GM23338 (cell line): Measurements from ENCODE around the gene RAD51B. TPM values are rescaled to one million over a fixed set of nuclear protein-coding genes. Genes with fewer than 3 reads are reported as not detected.

Experiments used
- ATAC-seq: fragments of 200-7000 bp; cut with Tn5 transposase; 3 replicates; pipeline ENCODE4 v1.9.1; 2020
- DNase-seq: peaks from one replicate; pipeline ENCODE4 v3.0.0-alpha.2; 2015; ENCODE audit warnings: low spot score
- H2AFZ ChIP-seq: fragments of 200-600 bp; sonication (generic); 2 replicates; pipeline ENCODE4 v1.8.0; 2016; ENCODE audit warnings: antibody characterized with exemption, mild to moderate bottlenecking, moderate library complexity
- H3F3A ChIP-seq: fragments of 200-600 bp; sonication (generic); replicated peaks from 2 replicates; pipeline ENCODE4 v1.8.0; 2017; ENCODE audit warnings: antibody characterized with exemption, mixed run types, low read depth
- H3K27ac ChIP-seq: fragments of 200-600 bp; sonication (generic); 2 replicates; pipeline ENCODE4 v1.6.1; 2016; ENCODE audit warnings: low read depth
- H3K27me3 ChIP-seq: fragments of 200-600 bp; sonication (generic); 2 replicates; pipeline ENCODE4 v1.8.0; 2016; ENCODE audit warnings: mild to moderate bottlenecking, mixed run types, moderate library complexity; ENCODE audit not compliant: insufficient read depth
- H3K36me3 ChIP-seq: fragments of 200-600 bp; sonication (generic); 2 replicates; pipeline ENCODE4 v1.8.0; 2016; ENCODE audit warnings: mild to moderate bottlenecking; ENCODE audit not compliant: insufficient read depth
- H3K4me1 ChIP-seq: fragments of 200-600 bp; sonication (generic); 2 replicates; pipeline ENCODE4 v1.8.0; 2016; ENCODE audit warnings: mild to moderate bottlenecking, moderate library complexity; ENCODE audit not compliant: insufficient read depth
- H3K4me2 ChIP-seq: fragments of 200-600 bp; sonication (generic); 2 replicates; pipeline ENCODE4 v1.7.1; 2017; ENCODE audit warnings: mixed run types
- H3K4me3 ChIP-seq: fragments of 200-600 bp; sonication (generic); 2 replicates; pipeline ENCODE4 v1.6.1; 2016; ENCODE audit warnings: mixed run types
- H3K79me2 ChIP-seq: fragments of 200-600 bp; sonication (generic); replicated peaks from 2 replicates; pipeline ENCODE4 v1.8.0; 2017; ENCODE audit warnings: mild to moderate bottlenecking; ENCODE audit not compliant: insufficient read depth
- H3K9me2 ChIP-seq: fragments of 200-600 bp; sonication (generic); 2 replicates; pipeline ENCODE4 v1.8.0; 2017; ENCODE audit not compliant: insufficient read depth
- H4K20me1 ChIP-seq: fragments of 200-600 bp; sonication (generic); replicated peaks from 2 replicates; pipeline ENCODE4 v1.8.0; 2017; ENCODE audit warnings: mild to moderate bottlenecking; ENCODE audit not compliant: insufficient read depth
- H3K27ac Mint-ChIP-seq: 2 replicates; pipeline ENCODE4 v1.8.0; 2020; ENCODE audit warnings: inconsistent platforms, mild to moderate bottlenecking, moderate library complexity, mixed read lengths
- H3K27me3 Mint-ChIP-seq: 3 replicates; pipeline ENCODE4 v1.8.0; 2022; ENCODE audit warnings: low read depth, mild to moderate bottlenecking, moderate library complexity, mixed read lengths, inconsistent platforms; ENCODE audit not compliant: insufficient read depth, poor library complexity
- H3K36me3 Mint-ChIP-seq: 3 replicates; pipeline ENCODE4 v1.8.0; 2021; ENCODE audit warnings: low read depth, mild to moderate bottlenecking, inconsistent platforms, moderate library complexity, mixed read lengths
- H3K4me1 Mint-ChIP-seq: 3 replicates; pipeline ENCODE4 v1.8.0; 2020; ENCODE audit warnings: mild to moderate bottlenecking, inconsistent platforms, mixed read lengths
- H3K4me3 Mint-ChIP-seq: 3 replicates; pipeline ENCODE4 v1.8.0; 2021; ENCODE audit warnings: moderate library complexity, mild to moderate bottlenecking, inconsistent platforms, mixed read lengths
- H3K9me3 Mint-ChIP-seq: 3 replicates; pipeline ENCODE4 v1.8.0; 2020; ENCODE audit warnings: moderate library complexity, mild to moderate bottlenecking, inconsistent platforms, mixed read lengths
- CREB1 ChIP-seq: fragments of 250-450 bp; sonication (Bioruptor Pico); IDR thresholded peaks from 2 replicates; pipeline ENCODE4 v1.5.0; 2020; ENCODE audit warnings: low read depth, mild to moderate bottlenecking, moderate library complexity
- ETS1 ChIP-seq: IDR thresholded peaks from 2 replicates; pipeline ENCODE4 v1.6.1; 2016; ENCODE audit warnings: antibody characterized with exemption
- EZH2 ChIP-seq: fragments of 200-600 bp; sonication (generic); IDR thresholded peaks from one replicate; pipeline ENCODE4 v1.8.0; 2017; ENCODE audit warnings: antibody characterized with exemption, mild to moderate bottlenecking, low read depth; ENCODE audit not compliant: unreplicated experiment
- JUNB ChIP-seq: IDR thresholded peaks from one replicate; pipeline ENCODE4 v1.6.1; 2016; ENCODE audit warnings: antibody characterized with exemption; ENCODE audit not compliant: unreplicated experiment
- NANOG ChIP-seq: IDR thresholded peaks from 2 replicates; pipeline ENCODE4 v1.6.1; 2016; ENCODE audit warnings: antibody characterized with exemption, borderline replicate concordance
- POLR2AphosphoS5 ChIP-seq: IDR thresholded peaks from 2 replicates; pipeline ENCODE4 v1.6.1; 2016; ENCODE audit warnings: antibody characterized with exemption, low read depth
- REST ChIP-seq: IDR thresholded peaks from one replicate; pipeline ENCODE4 v1.6.1; 2018; ENCODE audit warnings: antibody characterized with exemption; ENCODE audit not compliant: unreplicated experiment
- STAT1 ChIP-seq: IDR thresholded peaks from one replicate; pipeline ENCODE4 v1.6.1; 2016; ENCODE audit warnings: antibody characterized with exemption; ENCODE audit not compliant: unreplicated experiment
- ZNF114 ChIP-seq: fragments of 250-450 bp; sonication (Bioruptor Pico); IDR thresholded peaks from 2 replicates; pipeline ENCODE4 v1.5.0; 2020; ENCODE audit warnings: mild to moderate bottlenecking, moderate library complexity
- ZNF331 ChIP-seq: fragments of 250-450 bp; sonication (Bioruptor Pico); IDR thresholded peaks from 2 replicates; pipeline ENCODE4 v1.5.0; 2020; ENCODE audit warnings: low read depth, mild to moderate bottlenecking, moderate library complexity
- ZNF462 ChIP-seq: fragments of 250-450 bp; sonication (Bioruptor Pico); IDR thresholded peaks from 2 replicates; pipeline ENCODE4 v1.5.0; 2020; ENCODE audit warnings: mild to moderate bottlenecking, moderate library complexity
- polyA plus RNA-seq: library from polyadenylated mRNA; unstranded; fragments of >200 nt; fragmentation: Nextera tagmentation; extraction: Ambion mirVana; gene quantifications from 2 replicates; pipeline ENCODE4 v1.2.1, GENCODE V29; 2016
- total RNA-seq: library from RNA; depleted of rRNA; stranded (reverse); fragments of >200 nt; shearing (Covaris generic); gene quantifications from 2 replicates; pipeline ENCODE4 v1.2.3, GENCODE V29; 2014

The RAD51B gene
- total and polyA plus RNA-seq, 2 experiments from 2014 or later, result 15.7 to 29.1 TPM

- TF ChIP-seq REST (no peak), ZNF331 (no peak), ETS1 (no peak), STAT1 (no peak)
Measured at GRCh38 chr14:67773844-67774377, 45.7 kb upstream of the RAD51B start (continued).

- H3K4me1 Mint-ChIP-seq, result no peaks in the 10 kb centered on the region
- Histone ChIP-seq H3K4me3 (no peak overlapping the region), H3K27me3 (no peaks in the 10 kb centered on the region), H3K27ac (no peak overlapping the region), H3K9me2 (no peaks in the 10 kb centered on the region), H3K36me3 (peaks cover 55% of the 10 kb centered on the region), H4K20me1 (no peaks in the 10 kb centered on the region), H3K79me2 (no peaks in the 10 kb centered on the region), H3K4me1 (no peaks in the 10 kb centered on the region), H2AFZ (no peak overlapping the region), H3K4me2 (no peak overlapping the region), H3F3A (no peaks in the 10 kb centered on the region)
- peaks cover 69% of the 10 kb centered on the region for H3K36me3 Mint-ChIP-seq
- ATAC-seq, result no peak
- H3K27me3 Mint-ChIP-seq, result no peaks in the 10 kb centered on the region
- DNase-seq, result no peak
- H3K27ac Mint-ChIP-seq, result no peak overlapping the region
- no peaks in the 10 kb centered on the region for H3K9me3 Mint-ChIP-seq
- H3K4me3 Mint-ChIP-seq, result no peak overlapping the region
- TF ChIP-seq EZH2, result no peak
- TF ChIP-seq STAT1, result no peak
- TF ChIP-seq ZNF114 (CRISPR knock-in tag), result no peak
- TF ChIP-seq JUNB, result no peak
- no peak for TF ChIP-seq ZNF331
- TF ChIP-seq ZNF462 (CRISPR knock-in tag), result no peak
- no peak for TF ChIP-seq NANOG
- no peak for TF ChIP-seq POLR2AphosphoS5
- no peak for TF ChIP-seq CREB1 (CRISPR knock-in tag)
- no peak for TF ChIP-seq ETS1
Measured at GRCh38 chr14:67776653-67777322, 42.8 kb upstream of the RAD51B start.
